ENCODE measurements around the gene RNASEH1.
"Not testable (repeated sequence)": the region's sequence is repeated elsewhere in the genome, so short reads cannot be mapped to it uniquely, and the experiment has no call there.

The RNASEH1 gene

DNA sequence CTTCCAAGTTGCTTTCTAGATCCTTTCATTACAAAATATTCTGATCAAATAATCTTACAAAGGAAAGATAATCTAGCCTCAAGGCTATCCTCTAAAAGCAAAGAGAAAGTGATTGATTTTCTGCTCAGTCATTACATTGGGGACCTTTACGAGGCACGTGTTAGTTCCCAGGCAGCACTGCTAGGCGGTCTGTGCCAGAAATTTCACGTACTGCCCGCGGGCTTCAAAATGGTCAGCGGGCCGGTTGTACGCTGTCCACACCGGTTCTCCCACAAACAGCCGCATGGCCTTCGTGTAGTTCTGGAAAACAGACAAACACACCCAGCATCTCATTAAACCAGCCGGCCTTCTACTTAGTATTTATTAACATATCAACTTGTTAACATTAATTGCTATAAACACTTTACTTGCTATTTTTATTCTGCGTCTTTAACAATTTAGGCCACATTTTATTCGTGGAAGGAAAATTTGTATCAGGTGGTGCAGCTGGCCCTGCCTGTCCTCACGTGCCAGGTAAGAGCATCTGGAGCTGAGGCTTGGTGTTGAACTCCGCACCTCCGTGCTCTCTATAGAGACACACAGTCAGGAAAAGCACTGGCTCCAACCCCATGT lies 59.2 kb downstream of the RNASEH1 start:
- H3K27me3 ChIP-seq (ENCODE audit: control insufficient read depth in 1 of 2, insufficient read depth in 2 of 2, low read length in 2 of 2): no peaks in the 10 kb centered on the region
- no peak overlapping the region for H3K4me3 ChIP-seq (ENCODE audit: low read length in 2 of 2)
- no peak overlapping the region for H3K27ac ChIP-seq (ENCODE audit: low read length)
- H3K4me1 ChIP-seq (ENCODE audit: control insufficient read depth, insufficient read depth, low read length): no peaks in the 10 kb centered on the region
- peaks cover 29 to 43% of the 10 kb centered on the region in 2 donors for H3K36me3 ChIP-seq (ENCODE audit: control insufficient read depth in 2 of 2, insufficient read depth in 2 of 2, low read length in 2 of 2)
- H3K9me3 ChIP-seq (ENCODE audit: control insufficient read depth in 2 of 2, low read length in 2 of 2): no peaks in the 10 kb centered on the region
- no peak overlapping the region for H3K9ac ChIP-seq (ENCODE audit: low read length in 2 of 2)

DNA sequence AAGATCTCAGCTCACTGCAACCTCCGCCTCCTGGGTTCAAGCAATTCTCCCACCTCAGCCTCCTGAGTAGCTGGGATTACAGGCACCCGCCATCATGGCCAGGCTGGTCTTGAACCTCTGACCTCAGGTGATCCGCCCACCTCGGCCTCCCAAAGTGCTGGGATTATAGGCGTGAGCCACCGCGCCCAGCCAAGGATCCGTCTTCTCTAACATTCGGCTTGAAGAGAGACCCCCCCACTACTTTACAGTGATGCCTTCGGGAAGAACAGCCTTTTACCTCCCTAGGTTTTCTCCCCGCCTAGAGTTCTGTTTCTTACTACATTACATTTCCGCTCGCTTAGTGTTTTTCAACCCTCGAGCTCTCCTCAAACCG lies 61.4 kb downstream of the RNASEH1 start:
- not testable (repeated sequence) for H3K4me3 ChIP-seq (ENCODE audit: low read length in 2 of 2); H3K9ac ChIP-seq (ENCODE audit: low read length in 2 of 2); H3K27ac ChIP-seq (ENCODE audit: low read length); H3K27me3 ChIP-seq (ENCODE audit: control insufficient read depth in 1 of 2, insufficient read depth in 2 of 2, low read length in 2 of 2); H3K9me3 ChIP-seq (ENCODE audit: control insufficient read depth in 2 of 2, low read length in 2 of 2); H3K4me1 ChIP-seq (ENCODE audit: control insufficient read depth, insufficient read depth, low read length)
- peaks cover 28 to 38% of the 10 kb centered on the region in 2 donors for H3K36me3 ChIP-seq (ENCODE audit: control insufficient read depth in 2 of 2, insufficient read depth in 2 of 2, low read length in 2 of 2)
